IPS-NIHi11 (cell line): Measurements from ENCODE around the gene MRGPRF.
"Not testable (repeated sequence)": the region's sequence is repeated elsewhere in the genome, so short reads cannot be mapped to it uniquely, and the experiment has no call there.

ENCODE experiments used
- DNase-seq: peaks from one replicate; pipeline ENCODE4 v3.0.0; 2012; ENCODE audit warnings: mixed read lengths, low spot score

The MRGPRF gene

GRCh38 chr11:69002570-69003231 is 10.3 kb downstream of the MRGPRF start:
- no peak for DNase-seq

GRCh38 chr11:69002110-69002569 is 10.9 kb downstream of the MRGPRF start:
- DNase-seq = no peak

- DNase-seq = no peak
Measured at GRCh38 chr11:69001243-69002081, 11.6 kb downstream of the MRGPRF start.

- DNase-seq = no peak
Measured at GRCh38 chr11:69000831-69001242, 12.2 kb downstream of the MRGPRF start.

- DNase-seq = no peak
Measured at GRCh38 chr11:69000391-69000790, 12.7 kb downstream of the MRGPRF start.

GRCh38 chr11:68999748-69000355 is 13.2 kb downstream of the MRGPRF start:
- not testable (repeated sequence) for DNase-seq

GRCh38 chr11:68999093-68999747 is 13.8 kb downstream of the MRGPRF start:
- no peak for DNase-seq

GRCh38 chr11:68998390-68998911 is 14.6 kb downstream of the MRGPRF start:
- no peak for DNase-seq

- DNase-seq = no peak
Measured at GRCh38 chr11:68997995-68998348, 15.1 kb downstream of the MRGPRF start.

- DNase-seq = no peak
Measured at GRCh38 chr11:68997124-68997994, 15.7 kb downstream of the MRGPRF start.

- no peak for DNase-seq
Measured at GRCh38 chr11:68996376-68997123, 16.5 kb downstream of the MRGPRF start.

- DNase-seq = no peak
Measured at GRCh38 chr11:68994894-68995285, 18.2 kb downstream of the MRGPRF start.

GRCh38 chr11:68994161-68994893 is 18.7 kb downstream of the MRGPRF start:
- no peak for DNase-seq

GRCh38 chr11:68993546-68993945 is 19.5 kb downstream of the MRGPRF start:
- no peak for DNase-seq

GRCh38 chr11:68992743-68993255 is 20.2 kb downstream of the MRGPRF start:
- DNase-seq = no peak

- DNase-seq = no peak
Measured at GRCh38 chr11:68990995-68991780, 21.9 kb downstream of the MRGPRF start.

GRCh38 chr11:68989936-68990606 is 23.0 kb downstream of the MRGPRF start:
- no peak for DNase-seq

- no peak for DNase-seq
Measured at GRCh38 chr11:68988491-68988890, 24.6 kb downstream of the MRGPRF start.
